K562 (cell line): ENCODE results near the gene FBLN2. TPM values are rescaled to one million over a fixed set of nuclear protein-coding genes. Genes with fewer than 3 reads are reported as not detected.

Experiments used
- ATAC-seq: fragments of 200-7000 bp; cut with Tn5 transposase; 3 replicates; pipeline ENCODE4 v1.9.1; 2020; ENCODE audit warnings: moderate library complexity
- BruUV-seq: library from RNA; stranded (reverse); fragments of 400-500 nt; replicated peaks from 2 replicates; lab custom pipeline; 2021; lab: Mats Ljungman, UMichigan
- CTCF ChIA-PET: fragments of 300-600 bp; formaldehyde crosslinking; extraction: SDS; loops from one replicate; lab custom pipeline; 2021; ENCODE audit warnings: low intra/inter-chr PET ratio; lab: Yijun Ruan, JAX
- POLR2A ChIA-PET: fragments of 300-600, 350-650 bp; sonication (Branson Sonifier 250); formaldehyde crosslinking; extraction: SDS; loops from one replicate; lab custom pipeline; 2021; ENCODE audit warnings: antibody characterized with exemption, inconsistent platforms; lab: Yijun Ruan, JAX
- DNase-seq, 4 experiments: peaks; one replicate each; pipeline versions ENCODE4 v3.0.0 to v3.0.0-alpha.2; 2011 to 2018; ENCODE audit warnings: low spot score in 3 of 4, mixed read lengths in 3 of 4; ENCODE audit errors: extremely low read depth in 1 of 4
- FAIRE-seq: peaks from 2 replicates; lab custom pipeline; 2011; peaks lifted over from hg19 to GRCh38; lab: Jason Lieb, UNC
- H2AFZ ChIP-seq: 2 replicates; pipeline ENCODE4 v1.6.0; 2011; ENCODE audit warnings: low read depth, low read length, control low read depth, inconsistent platforms
- H3K27ac ChIP-seq: fragments of 200-600 bp; 3 replicates; pipeline ENCODE4 v1.8.0; 2011; ENCODE audit warnings: low read depth, mild to moderate bottlenecking, control low read depth, inconsistent platforms, low read length, moderate library complexity, mixed read lengths; ENCODE audit errors: extremely low read depth
- H3K27me3 ChIP-seq, 2 experiments: fragments of 300-600 bp in 1 of 2; 2 replicates in 1 of 2; 3 replicates in 1 of 2; pipeline versions ENCODE4 v1.6.0 to v1.8.0; 2011; ENCODE audit warnings: inconsistent platforms in 2 of 2, low read length in 2 of 2, mild to moderate bottlenecking in 1 of 2, mixed read lengths in 1 of 2, moderate library complexity in 1 of 2; ENCODE audit not compliant: control insufficient read depth in 2 of 2, insufficient read depth in 2 of 2
- H3K36me3 ChIP-seq: fragments of 300-600 bp; 3 replicates; pipeline ENCODE4 v1.8.0; 2011; ENCODE audit warnings: mild to moderate bottlenecking, low read length, inconsistent platforms; ENCODE audit not compliant: control insufficient read depth, insufficient read depth
- H3K4me1 ChIP-seq, 2 experiments: fragments of 200-600 bp in 1 of 2; replicated peaks in 1 of 2; 2 replicates in 1 of 2; 3 replicates in 1 of 2; pipeline versions ENCODE4 v1.5.1 to v1.8.0; 2011; ENCODE audit warnings: inconsistent platforms in 2 of 2, low read length in 2 of 2, mild to moderate bottlenecking in 1 of 2, mixed read lengths in 1 of 2, moderate library complexity in 1 of 2; ENCODE audit not compliant: control insufficient read depth in 2 of 2, insufficient read depth in 2 of 2
- H3K4me2 ChIP-seq: 2 replicates; pipeline ENCODE4 v1.6.1; 2011; ENCODE audit warnings: low read length, control low read depth, inconsistent platforms, mixed read lengths; ENCODE audit not compliant: insufficient read depth
- H3K4me3 ChIP-seq: fragments of 200-600 bp; sonication (generic), shearing (Covaris generic); 2 replicates; pipeline ENCODE4 v1.5.1; 2016; ENCODE audit warnings: control low read depth, inconsistent platforms
- H3K79me2 ChIP-seq: fragments of 200-600 bp; 3 replicates; pipeline ENCODE4 v1.8.0; 2011; ENCODE audit warnings: low read length, inconsistent platforms; ENCODE audit not compliant: control insufficient read depth, insufficient read depth
- H3K9ac ChIP-seq, 2 experiments: 2 replicates each; pipeline versions ENCODE4 v1.6.0 to v1.6.1; 2011; ENCODE audit warnings: low read depth in 2 of 2, low read length in 2 of 2, control low read depth in 1 of 2, inconsistent platforms in 1 of 2, mild to moderate bottlenecking in 1 of 2, mixed read lengths in 1 of 2; ENCODE audit not compliant: insufficient read depth in 1 of 2
- H3K9me1 ChIP-seq: one replicate; pipeline ENCODE4 v1.6.0; 2011; ENCODE audit warnings: inconsistent platforms, mild to moderate bottlenecking, low read length, moderate library complexity; ENCODE audit not compliant: control insufficient read depth, insufficient read depth
- H3K9me3 ChIP-seq: replicated peaks from 2 replicates; pipeline ENCODE4 v1.5.1; 2011; ENCODE audit warnings: low read depth, low read length, inconsistent platforms; ENCODE audit not compliant: control insufficient read depth, insufficient read depth
- H4K20me1 ChIP-seq: replicated peaks from 2 replicates; pipeline ENCODE4 v1.6.1; 2011; ENCODE audit warnings: low read length, inconsistent platforms, mixed read lengths; ENCODE audit not compliant: control insufficient read depth, insufficient read depth
- AFF4 ChIP-seq: sonication (generic); formaldehyde crosslinking; IDR thresholded peaks from 2 replicates; pipeline ENCODE4 v1.8.0; 2023; ENCODE audit warnings: mild to moderate bottlenecking, missing genetic modification reagents
- CHCHD3 ChIP-seq: fragments of 250-450 bp; sonication (Bioruptor Pico); IDR thresholded peaks from 2 replicates; pipeline ENCODE4 v2.1.2; 2022; ENCODE audit warnings: mild to moderate bottlenecking
- ETV6 ChIP-seq, 3 experiments: fragments of 150-350 bp in 1 of 3; sonication (generic) in 1 of 3; formaldehyde crosslinking in 1 of 3; IDR thresholded peaks; 2 replicates each; pipeline versions ENCODE4 v1.6.1 to v1.8.0; 2014 to 2022; ENCODE audit warnings: borderline replicate concordance in 2 of 3, low read depth in 2 of 3, antibody characterized with exemption in 1 of 3, low read length in 1 of 3, mild to moderate bottlenecking in 1 of 3, missing genetic modification reagents in 1 of 3
- KLF13 ChIP-seq: fragments of 450-650 bp; IDR thresholded peaks from 2 replicates; pipeline ENCODE4 v1.6.1; 2016; ENCODE audit warnings: missing genetic modification characterization, low read depth, mild to moderate bottlenecking, missing compliant biosample characterization, moderate library complexity, borderline replicate concordance
- MTA2 ChIP-seq: fragments of 450-650 bp; IDR thresholded peaks from 2 replicates; pipeline ENCODE4 v1.6.1; 2016; ENCODE audit warnings: low read depth
- NFE2 ChIP-seq: IDR thresholded peaks from 2 replicates; pipeline ENCODE4 v1.6.1; 2014; ENCODE audit warnings: antibody characterized with exemption, low read depth
- POLR2A ChIP-seq: fragments of 450-650 bp; conservative IDR thresholded peaks from 2 replicates; pipeline ENCODE4 v1.6.1; 2016
- RBM34 ChIP-seq: fragments of 200-400 bp; formaldehyde crosslinking; IDR thresholded peaks from 2 replicates; pipeline ENCODE4 v1.6.1; 2018; ENCODE audit warnings: low read length, borderline replicate concordance; ENCODE audit not compliant: insufficient read depth
- RUNX1 ChIP-seq: sonication (generic); IDR thresholded peaks from 2 replicates; pipeline ENCODE4 v1.6.1; 2016; ENCODE audit warnings: antibody characterized with exemption, low read depth
- SIN3B ChIP-seq: fragments of 450-650 bp; IDR thresholded peaks from 2 replicates; pipeline ENCODE4 v1.6.1; 2017; ENCODE audit warnings: low read depth, mild to moderate bottlenecking, moderate library complexity
- ZFX ChIP-seq: sonication (generic); formaldehyde crosslinking; IDR thresholded peaks from 2 replicates; pipeline ENCODE4 v1.8.0; 2022; ENCODE audit warnings: mild to moderate bottlenecking, missing genetic modification reagents, moderate library complexity
- ZNF395 ChIP-seq: fragments of 200-800 bp; sonication (Bioruptor generic); IDR thresholded peaks from 2 replicates; pipeline ENCODE4 v1.6.1; 2017; ENCODE audit warnings: missing genetic modification characterization, missing compliant biosample characterization
- ZNF561 ChIP-seq: fragments of 450-650 bp; formaldehyde crosslinking; conservative IDR thresholded peaks from 2 replicates; pipeline ENCODE4 v1.4.0; 2020; ENCODE audit warnings: mild to moderate bottlenecking, moderate library complexity
- ZNF785 ChIP-seq: fragments of 250-450 bp; sonication (Bioruptor Pico); IDR thresholded peaks from 2 replicates; pipeline ENCODE4 v1.4.0; 2020; ENCODE audit warnings: mild to moderate bottlenecking
- WGBS: fragments of 100-300 bp; shearing (Covaris generic); methylation state at CpG from one replicate; pipeline ENCODE4 v1.1.6; 2016; ENCODE audit warnings: low coverage, mixed read lengths; ENCODE audit not compliant: insufficient coverage; ENCODE audit errors: missing lambda C conversion rate; 5-methylcytosine and 5-hydroxymethylcytosine counted together
- in situ Hi-C: fragments of 300-500 bp; cut with MboI; formaldehyde crosslinking; loops from 4 replicates; pipeline ENCODE4 v1.15.0; 2018; ENCODE audit warnings: inconsistent platforms, mixed read lengths
- intact Hi-C: fragments of 100-400 bp; cut with micrococcal nuclease; formaldehyde crosslinking; loops from 2 replicates; pipeline ENCODE4 v1.14.2; 2022
- polyA plus RNA-seq, 8 experiments: library from polyadenylated mRNA; depleted of rRNA in 4 of 8; stranded (reverse) in 5 of 8; unstranded in 3 of 8; fragments of >200 nt; fragmentation: Nextera tagmentation in 2 of 8; fragmentation: Illumina TruSeq in 1 of 8; extraction: Ambion mirVana in 2 of 8; extraction: Trizol in 1 of 8; gene quantifications; 2 replicates each; pipeline versions ENCODE4 v1.2.1 to v1.2.3, GENCODE V29; 2011 to 2014; ENCODE audit warnings: inconsistent platforms in 1 of 8, missing spikeins in 1 of 8
- total RNA-seq, 7 experiments: library from RNA; depleted of rRNA in 6 of 7; stranded (reverse); fragments of >200 nt in 6 of 7; fragmentation: Illumina TruSeq in 2 of 7; extraction: Trizol in 2 of 7; gene quantifications; 2 replicates each; pipeline versions ENCODE4 v1.2.1 to v1.2.3, GENCODE V29; 2011 to 2021; ENCODE audit warnings: low replicate concordance in 1 of 7

FBLN2 gene
- total and polyA plus RNA-seq, 9 of the 15 experiments (the other 6 are each of a cell fraction or from before 2014, with no cell fraction given) = 0.03 to 0.10 (median 0.04) TPM; not detected in 6

- in situ Hi-C loops = no loop called here
- no TSS peak for BruUV-seq
- no peaks in the 10 kb centered on the region for H3K79me2 ChIP-seq
- H3K36me3 ChIP-seq = no peaks in the 10 kb centered on the region
- 2% methylated on average over 12 of the region's 12 CpGs for WGBS
- peaks cover 6 to 10% of the 10 kb centered on the region in 2 experiments; a peak in 4 of 5 replicates for H3K4me1 ChIP-seq
- ChIA-PET CTCF (no interaction called here), POLR2A (interaction anchor here (0.6 to 1.4 kb wide), 6 partner anchors 11 to 31 kb away, joined by 3 to 6 read pairs (median 3); partner anchors contain the start of gene FBLN2)
- intact Hi-C loops = loop anchor here (10.0 kb wide), 1 partner anchor 85 kb away; no protein-coding TSS in a partner anchor
- H3K27me3 ChIP-seq = peaks cover 10 to 54% of the 10 kb centered on the region in 2 experiments; a peak in 4 of 5 replicates
- no peaks in the 10 kb centered on the region for H3K9me1 ChIP-seq
- no peak overlapping the region for H2AFZ ChIP-seq
- no peak overlapping the region for H3K27ac ChIP-seq
- H3K4me3 ChIP-seq = no peak overlapping the region
- H4K20me1 ChIP-seq = 0 out of 2 replicates have a peak, but pooled peaks cover 5% of the 10 kb centered on the region
- FAIRE-seq (no peak), DNase-seq (no peak), ATAC-seq (no peak)
- H3K9me3 ChIP-seq = no peaks in the 10 kb centered on the region
- H3K4me2 ChIP-seq = no peak overlapping the region
- H3K9ac ChIP-seq = peak overlapping the region in 1 of 2 experiments; percentile 17; a peak in 1 of 4 replicates
- TF ChIP-seq SIN3B = no peak
- TF ChIP-seq MTA2 = no peak
- no peak for TF ChIP-seq KLF13 (tag)
- no peak for TF ChIP-seq ZNF561 (CRISPR knock-in tag)
- no peak for TF ChIP-seq ZFX (CRISPR knock-in tag)
- TF ChIP-seq NFE2 = no peak
- TF ChIP-seq ETV6 (IDR thresholded peaks at IDR 0.05; ENCODE audit: borderline replicate concordance in 1 of 2, low read depth in 2 of 2, low read length in 1 of 2) = no peak
- TF ChIP-seq ETV6 (CRISPR knock-in tag; IDR thresholded peaks at IDR 0.05; ENCODE audit: borderline replicate concordance) = no peak
- TF ChIP-seq RBM34 = no peak
- no peak for TF ChIP-seq ZNF395
- no peak for TF ChIP-seq RUNX1
- no peak for TF ChIP-seq CHCHD3 (CRISPR knock-in tag)
- TF ChIP-seq POLR2A = no peak
- no peak for TF ChIP-seq ZNF785 (CRISPR knock-in tag)
- TF ChIP-seq AFF4 (CRISPR knock-in tag) = no peak
These were observed 11.0 kb downstream of the FBLN2 start for GRCh38 chr3:13559764-13560525.
